Spleen (tissue), 11 donors: ENCODE results near the gene KCNQ1. TPM values are rescaled to one million over a fixed set of nuclear protein-coding genes. Genes with fewer than 3 reads are reported as not detected.

Experiments
- DNase-seq: peaks from one replicate; pipeline ENCODE4 v3.0.0-alpha.2; 2020
- H3K27ac ChIP-seq, 8 donors: fragments of 200-600 bp; sonication (generic) in 7 of 8; 1 replicate in 4 of 8; 2 replicates in 4 of 8; pipeline versions ENCODE4 v1.5.0 to v1.8.0; 2016 to 2021; ENCODE audit warnings: inconsistent platforms in 4 of 8, mild to moderate bottlenecking in 4 of 8, moderate library complexity in 1 of 8
- H3K27me3 ChIP-seq, 7 donors: fragments of 200-600 bp; sonication (generic) in 6 of 7; replicated peaks in 1 of 7; 1 replicate in 4 of 7; 2 replicates in 3 of 7; pipeline versions ENCODE4 v1.5.0 to v1.8.0; 2016 to 2021; ENCODE audit warnings: inconsistent platforms in 3 of 7, mild to moderate bottlenecking in 1 of 7
- H3K36me3 ChIP-seq, 6 donors: fragments of 200-600 bp; sonication (generic) in 5 of 6; 1 replicate in 4 of 6; 2 replicates in 2 of 6; pipeline versions ENCODE4 v1.5.0 to v1.8.0; 2016 to 2021; ENCODE audit warnings: inconsistent platforms in 2 of 6
- H3K4me1 ChIP-seq, 6 donors: fragments of 200-600 bp; sonication (generic) in 5 of 6; 1 replicate in 3 of 6; 2 replicates in 3 of 6; pipeline versions ENCODE4 v1.5.0 to v1.8.0; 2016 to 2021; ENCODE audit warnings: inconsistent platforms in 3 of 6
- H3K4me3 ChIP-seq, 8 donors: fragments of 200-600 bp; sonication (generic) in 7 of 8; 1 replicate in 4 of 8; 2 replicates in 4 of 8; pipeline versions ENCODE4 v1.5.0 to v1.8.0; 2016 to 2021; ENCODE audit warnings: inconsistent platforms in 4 of 8, mild to moderate bottlenecking in 4 of 8, moderate library complexity in 2 of 8
- H3K9me3 ChIP-seq, 8 donors: fragments of 200-600 bp; sonication (generic) in 7 of 8; 1 replicate in 4 of 8; 2 replicates in 4 of 8; pipeline versions ENCODE4 v1.5.0 to v1.8.0; 2016 to 2021; ENCODE audit warnings: inconsistent platforms in 4 of 8
- CTCF ChIP-seq, 11 experiments: fragments of 200-600 bp in 7 of 11; fragments of 450-650 bp in 4 of 11; sonication (generic) in 4 of 11; IDR thresholded peaks in 8 of 11; conservative IDR thresholded peaks in 3 of 11; 1 replicate in 7 of 11; 2 replicates in 4 of 11; pipeline versions ENCODE4 v1.4.0 to v1.8.0; 2016 to 2021; ENCODE audit warnings: antibody characterized with exemption in 11 of 11, inconsistent platforms in 4 of 11, mild to moderate bottlenecking in 1 of 11
- POLR2A ChIP-seq, 3 donors: fragments of 450-650 bp; IDR thresholded peaks; one replicate each; pipeline ENCODE4 v1.5.1; 2017; ENCODE audit warnings: antibody characterized with exemption in 3 of 3, mild to moderate bottlenecking in 1 of 3
- POLR2AphosphoS5 ChIP-seq, 3 donors: sonication (generic); formaldehyde crosslinking; IDR thresholded peaks; one replicate each; pipeline ENCODE4 v1.5.1; 2017; ENCODE audit warnings: antibody characterized with exemption in 3 of 3
- WGBS, 5 donors: extraction: QIAGEN DNeasy Blood & Tissue Kit in 3 of 5; methylation state at CpG; one replicate each; pipeline versions ENCODE4 v1.1.5 to v1.1.7; 2013 to 2018; 5-methylcytosine and 5-hydroxymethylcytosine counted together
- intact Hi-C: fragments of 100-400 bp; cut with DNase I; formaldehyde crosslinking; loops from one replicate; pipeline ENCODE4 v1.15.0; 2023; ENCODE audit warnings: low total_unique reads
- polyA plus RNA-seq, 3 donors: library from polyadenylated mRNA; stranded (reverse); fragments of 200-250 nt; gene quantifications; one replicate each; pipeline ENCODE4 v1.2.1, GENCODE V29; 2013
- total RNA-seq, 7 donors: library from RNA; depleted of rRNA in 3 of 7; stranded (reverse); fragments of >200 nt in 3 of 7; fragmentation: NEBNext Ultra II Directional in 4 of 7; extraction: Animal tissue kit (Norgen Biotek cat#: 25700) in 4 of 7; gene quantifications; one replicate each; pipeline versions ENCODE4 v1.1.0 to v1.2.1, GENCODE V29; 2016 to 2021
- donor health status: healthy with polysubstance abuse.
- donor health status: DM: no; HTN: no; CAD: no; lungs with moderate emphysema.
- donor health status: DM: no; HTN: no; CAD: no.
- donor health status: Bipolar disorder and iron deficiency.
- donor health status: healthy.
- donor health status: DM: no; HTN: no; CAD: no.
- donor health status: DM: yes; HTN: yes; CAD: no.

The KCNQ1 gene
- total and polyA plus RNA-seq, 10 donors = 3.3 to 21.6 (median 13.5) TPM

- H3K4me1 ChIP-seq = peaks cover 0 to 44% (median 18%) of the 10 kb centered on the region in 6 donors
- peak overlapping the region in 1 of 8 donors; percentile 18 for H3K27ac ChIP-seq
- no peaks in the 10 kb centered on the region for H3K36me3 ChIP-seq
- H3K4me3 ChIP-seq = no peak overlapping the region
- intact Hi-C loops = no loop called here
- TF ChIP-seq POLR2AphosphoS5 (IDR thresholded peaks at IDR 0.05) (peak in 1 of 3 donors; percentile 28), POLR2A (IDR thresholded peaks at IDR 0.05) (no peak), CTCF (IDR thresholded peaks at IDR 0.05 in 8 of 11, conservative IDR thresholded peaks at IDR 0.05 in 3 of 11) (no peak)
- H3K27me3 ChIP-seq = peaks cover 0 to 67% (median 31%) of the 10 kb centered on the region in 7 donors
- H3K9me3 ChIP-seq = peaks cover 0 to 8% (median 3%) of the 10 kb centered on the region in 8 donors
- DNase-seq = no peak
- WGBS, 5 donors = 44 to 58% (median 56%) methylated on average over 22 of the region's 22 CpGs
These were observed 426.3 kb downstream of the KCNQ1 start for GRCh38 chr11:2870969-2871680.

- intact Hi-C loops = no loop called here
- H3K4me3 ChIP-seq = no peak overlapping the region
- 80 to 92% (median 90%) methylated on average over 10 of the region's 10 CpGs for WGBS, 5 donors
These were observed 430.2 kb downstream of the KCNQ1 start for GRCh38 chr11:2874963-2875362.

GRCh38 chr11:2877474-2877873 is 432.7 kb downstream of the KCNQ1 start:
- TF ChIP-seq CTCF (IDR thresholded peaks at IDR 0.05 in 8 of 11, conservative IDR thresholded peaks at IDR 0.05 in 3 of 11) (no peak), POLR2A (IDR thresholded peaks at IDR 0.05) (no peak), POLR2AphosphoS5 (IDR thresholded peaks at IDR 0.05) (no peak)
- Histone ChIP-seq H3K9me3 (peaks cover 0 to 14% (median 5%) of the 10 kb centered on the region in 8 donors), H3K36me3 (no peaks in the 10 kb centered on the region), H3K4me1 (peaks cover 0 to 17% (median 10%) of the 10 kb centered on the region in 6 donors), H3K4me3 (no peak overlapping the region), H3K27ac (no peak overlapping the region), H3K27me3 (peaks cover 0 to 7% (median 0%) of the 10 kb centered on the region in 7 donors)
- no peak for DNase-seq
- 73 to 86% (median 77%) methylated on average over 6 of the region's 6 CpGs for WGBS, 5 donors
- intact Hi-C loops = no loop called here

More at GRCh38 chr11:2874963-2875362, 430.2 kb downstream of the KCNQ1 start:
- H3K9me3 ChIP-seq = peaks cover 0 to 14% (median 5%) of the 10 kb centered on the region in 8 donors
- TF ChIP-seq POLR2AphosphoS5 (IDR thresholded peaks at IDR 0.05) (no peak), POLR2A (IDR thresholded peaks at IDR 0.05) (no peak), CTCF (IDR thresholded peaks at IDR 0.05 in 8 of 11, conservative IDR thresholded peaks at IDR 0.05 in 3 of 11) (no peak)
- H3K27ac ChIP-seq = no peak overlapping the region
- H3K36me3 ChIP-seq = no peaks in the 10 kb centered on the region
- DNase-seq = no peak
- H3K27me3 ChIP-seq = peaks cover 0 to 30% (median 15%) of the 10 kb centered on the region in 7 donors
- H3K4me1 ChIP-seq = peaks cover 0 to 20% (median 9%) of the 10 kb centered on the region in 6 donors

GRCh38 chr11:2878782-2879181 is 434.0 kb downstream of the KCNQ1 start:
- intact Hi-C loops = no loop called here
- Histone ChIP-seq H3K4me3 (no peak overlapping the region), H3K4me1 (peaks cover 4 to 31% (median 18%) of the 10 kb centered on the region in 6 donors), H3K27ac (no peak overlapping the region), H3K27me3 (peaks cover 0 to 13% (median 6%) of the 10 kb centered on the region in 7 donors), H3K36me3 (no peaks in the 10 kb centered on the region), H3K9me3 (peaks cover 0 to 14% (median 5%) of the 10 kb centered on the region in 8 donors)
- WGBS, 5 donors = 90 to 99% (median 94%) methylated on average over 8 of the region's 8 CpGs
- TF ChIP-seq CTCF (IDR thresholded peaks at IDR 0.05 in 8 of 11, conservative IDR thresholded peaks at IDR 0.05 in 3 of 11) (no peak), POLR2AphosphoS5 (IDR thresholded peaks at IDR 0.05) (no peak), POLR2A (IDR thresholded peaks at IDR 0.05) (no peak)
- no peak for DNase-seq
